Skeletal muscle tissue (tissue), 4 donors: Measurements from ENCODE around the gene MAP4K3. TPM values are rescaled to one million over a fixed set of nuclear protein-coding genes. Genes with fewer than 3 reads are reported as not detected.
"Not testable (repeated sequence)": the region's sequence is repeated elsewhere in the genome, so short reads cannot be mapped to it uniquely, and the experiment has no call there.

Experiments
- H3K27ac ChIP-seq: one replicate; pipeline ENCODE4 v1.7.0; 2013; ENCODE audit warnings: mild to moderate bottlenecking, low read depth, low read length, inconsistent platforms
- H3K27me3 ChIP-seq, 3 donors: one replicate each; pipeline ENCODE4 v1.7.0; 2013; ENCODE audit warnings: low read length in 3 of 3; ENCODE audit not compliant: control insufficient read depth in 3 of 3, insufficient read depth in 3 of 3
- H3K36me3 ChIP-seq, 3 donors: one replicate each; pipeline ENCODE4 v1.7.0; 2013; ENCODE audit warnings: low read length in 3 of 3; ENCODE audit not compliant: control insufficient read depth in 3 of 3, insufficient read depth in 3 of 3
- H3K4me1 ChIP-seq, 3 donors: one replicate each; pipeline ENCODE4 v1.7.0; 2013; ENCODE audit warnings: low read length in 3 of 3, mild to moderate bottlenecking in 3 of 3; ENCODE audit not compliant: control insufficient read depth in 3 of 3, insufficient read depth in 3 of 3
- H3K4me3 ChIP-seq, 3 donors: one replicate each; pipeline ENCODE4 v1.7.0; 2013; ENCODE audit warnings: low read length in 3 of 3
- H3K9ac ChIP-seq, 3 donors: one replicate each; pipeline ENCODE4 v1.7.0; 2013; ENCODE audit warnings: low read length in 3 of 3, mild to moderate bottlenecking in 3 of 3, moderate library complexity in 2 of 3, low read depth in 1 of 3
- H3K9me3 ChIP-seq, 3 donors: one replicate each; pipeline ENCODE4 v1.7.0; 2013; ENCODE audit warnings: low read length in 3 of 3; ENCODE audit not compliant: control insufficient read depth in 3 of 3
- total RNA-seq: library from RNA; depleted of rRNA; stranded (reverse); fragments of >200 nt; gene quantifications from one replicate; pipeline ENCODE4 v1.2.3, GENCODE V29; 2014
- donor health status: Osteomylitis.

The MAP4K3 gene
- total RNA-seq, 1 donor from 2014 or later, result 59.5 TPM

DNA sequence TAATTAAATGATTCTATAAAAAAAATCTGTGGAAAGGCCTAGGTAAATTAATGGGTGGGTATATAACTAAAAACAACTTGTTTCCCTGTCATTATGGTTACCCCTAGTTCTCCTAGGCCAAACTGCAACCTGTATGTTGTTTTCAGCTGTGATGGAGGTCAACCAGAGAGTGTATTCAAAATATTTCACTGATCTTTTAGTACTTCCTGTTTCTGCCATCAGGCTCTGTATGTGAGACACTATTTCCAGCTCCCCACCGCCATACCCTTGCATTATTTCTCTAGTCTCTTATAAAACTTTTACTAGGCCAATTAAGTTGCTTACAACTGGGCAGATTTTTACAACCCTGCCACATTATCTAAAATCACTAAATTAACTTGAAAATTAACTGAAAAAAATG is 172.4 kb downstream of the MAP4K3 start:
- Histone ChIP-seq H3K9me3 (no peaks in the 10 kb centered on the region), H3K4me3 (no peak overlapping the region), H3K27ac (no peak overlapping the region), H3K36me3 (peaks cover 15 to 24% (median 23%) of the 10 kb centered on the region in 3 donors), H3K9ac (no peak overlapping the region), H3K4me1 (no peaks in the 10 kb centered on the region), H3K27me3 (no peaks in the 10 kb centered on the region)

DNA sequence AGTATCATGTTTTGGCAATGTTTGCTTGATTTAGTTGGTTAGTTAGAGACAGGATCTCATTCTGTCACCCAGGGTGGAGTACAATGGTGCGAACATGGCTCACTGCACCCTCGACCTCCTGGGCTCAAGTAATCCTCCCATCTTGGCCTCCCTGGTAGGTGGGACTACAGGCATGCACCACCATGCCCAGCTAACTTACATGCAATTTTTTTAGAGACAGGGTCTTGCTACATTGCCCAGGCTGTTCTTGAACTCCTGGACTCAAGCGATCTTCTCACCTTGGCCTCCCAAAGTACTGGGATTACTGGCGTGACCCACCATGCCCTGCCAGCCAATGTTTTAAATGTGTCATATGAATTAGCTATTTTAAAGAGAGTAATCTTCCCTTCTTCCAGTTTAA is 177.0 kb downstream of the MAP4K3 start:
- no peaks in the 10 kb centered on the region for H3K27me3 ChIP-seq
- no peaks in the 10 kb centered on the region for H3K4me1 ChIP-seq
- H3K27ac ChIP-seq, result no peak overlapping the region
- peaks cover 26 to 38% (median 35%) of the 10 kb centered on the region in 3 donors for H3K36me3 ChIP-seq
- H3K9me3 ChIP-seq, result no peaks in the 10 kb centered on the region
- H3K4me3 ChIP-seq, result no peak overlapping the region
- H3K9ac ChIP-seq, result no peak overlapping the region

- H3K36me3 ChIP-seq, result peaks cover 34 to 61% (median 61%) of the 10 kb centered on the region in 3 donors
These were observed 181.0 kb downstream of the MAP4K3 start for GRCh38 chr2:39256040-39256439.

GRCh38 chr2:39252888-39253518 is 184.1 kb downstream of the MAP4K3 start:
- Histone ChIP-seq H3K27ac (no peak overlapping the region), H3K4me3 (no peak overlapping the region), H3K36me3 (peaks cover 28 to 57% (median 57%) of the 10 kb centered on the region in 3 donors), H3K4me1 (no peaks in the 10 kb centered on the region), H3K9ac (no peak overlapping the region), H3K9me3 (no peaks in the 10 kb centered on the region), H3K27me3 (no peaks in the 10 kb centered on the region)

More at GRCh38 chr2:39256040-39256439, 181.0 kb downstream of the MAP4K3 start:
- H3K27me3 ChIP-seq, result no peaks in the 10 kb centered on the region
- no peak overlapping the region for H3K27ac ChIP-seq
- no peak overlapping the region for H3K4me3 ChIP-seq
- no peak overlapping the region for H3K9ac ChIP-seq
- H3K4me1 ChIP-seq, result no peaks in the 10 kb centered on the region
- no peaks in the 10 kb centered on the region for H3K9me3 ChIP-seq

DNA sequence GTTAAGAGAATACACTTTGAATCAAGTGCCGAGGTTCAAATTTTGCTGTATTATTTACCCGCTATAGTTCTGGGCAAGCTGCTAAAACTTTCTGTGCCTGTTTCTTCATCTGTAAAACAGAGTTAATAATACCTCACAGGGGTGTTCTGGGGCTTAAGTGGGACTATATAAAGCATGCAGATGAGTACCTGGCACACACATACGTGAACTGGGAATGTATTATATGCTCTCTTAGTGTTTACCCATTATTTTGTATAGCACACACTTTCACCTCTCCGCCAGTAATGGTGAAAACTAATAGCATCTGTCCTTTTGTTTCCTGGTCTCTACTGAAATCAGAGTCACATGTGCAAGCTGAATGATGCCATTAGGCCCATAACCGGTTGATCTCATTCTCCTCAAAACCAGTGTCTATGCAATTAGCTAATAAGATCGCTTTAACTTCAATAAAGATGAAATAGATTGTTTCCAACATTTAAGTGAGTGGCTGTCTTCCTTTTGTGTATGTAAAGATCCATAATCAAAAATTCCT is 189.5 kb downstream of the MAP4K3 start:
- Histone ChIP-seq H3K4me3 (no peak overlapping the region), H3K4me1 (no peaks in the 10 kb centered on the region), H3K9me3 (no peaks in the 10 kb centered on the region), H3K9ac (no peak overlapping the region), H3K27ac (no peak overlapping the region), H3K36me3 (peaks cover 17 to 29% (median 23%) of the 10 kb centered on the region in 3 donors), H3K27me3 (no peaks in the 10 kb centered on the region)

GRCh38 chr2:39246382-39246980 is 190.6 kb downstream of the MAP4K3 start:
- no peak overlapping the region for H3K4me3 ChIP-seq
- no peak overlapping the region for H3K9ac ChIP-seq
- H3K27ac ChIP-seq, result no peak overlapping the region
- H3K4me1 ChIP-seq, result no peaks in the 10 kb centered on the region
- H3K9me3 ChIP-seq, result no peaks in the 10 kb centered on the region
- H3K36me3 ChIP-seq, result peaks cover 11 to 20% (median 14%) of the 10 kb centered on the region in 3 donors
- no peaks in the 10 kb centered on the region for H3K27me3 ChIP-seq

GRCh38 chr2:39244963-39245625 is 192.0 kb downstream of the MAP4K3 start:
- H3K36me3 ChIP-seq, H3K4me1 ChIP-seq, H3K9ac ChIP-seq, H3K27ac ChIP-seq, H3K4me3 ChIP-seq, H3K27me3 ChIP-seq, H3K9me3 ChIP-seq: not testable (repeated sequence)

- not testable (repeated sequence) for H3K27me3 ChIP-seq, H3K4me1 ChIP-seq, H3K9me3 ChIP-seq, H3K9ac ChIP-seq, H3K36me3 ChIP-seq, H3K27ac ChIP-seq, H3K4me3 ChIP-seq
These were observed 192.7 kb downstream of the MAP4K3 start for GRCh38 chr2:39244241-39244862.

DNA sequence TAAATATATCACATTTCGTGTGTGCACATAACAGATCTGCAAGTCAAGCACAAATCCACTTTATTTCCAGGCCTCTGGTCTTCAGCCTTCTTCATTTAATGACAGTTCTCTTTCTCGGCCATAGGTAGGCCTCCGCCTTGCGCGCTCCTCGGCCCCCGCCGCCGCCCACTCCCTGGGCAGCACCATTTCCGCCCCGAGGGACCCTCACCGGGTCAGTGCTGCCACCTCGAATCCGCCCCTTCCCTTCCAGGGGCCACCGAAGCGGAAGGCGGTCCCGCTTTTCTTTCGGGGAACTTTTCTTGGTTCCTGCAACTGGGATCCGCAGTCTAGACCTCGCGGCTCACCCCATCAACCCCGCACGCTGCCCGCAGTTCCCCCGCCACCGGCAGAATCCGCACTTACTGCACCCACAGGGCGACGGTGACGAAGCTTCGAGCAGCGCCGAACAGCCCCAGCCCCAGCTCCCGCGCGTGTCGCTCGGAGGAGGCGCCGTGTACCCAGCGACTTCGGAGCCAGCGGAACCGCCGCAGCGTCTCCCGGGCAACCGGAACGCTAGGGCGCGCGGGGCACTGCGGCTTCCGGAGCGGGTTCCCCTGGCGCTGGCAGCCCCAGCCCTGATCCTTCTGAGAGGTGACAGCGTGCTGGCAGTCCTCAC is 193.5 kb downstream of the MAP4K3 start, which contains the start of gene CDKL4:
CDKL4 (minus strand) TSS at position 502 of the 655 bp plus-strand sequence.
- H3K9me3 ChIP-seq, result no peaks in the 10 kb centered on the region
- no peaks in the 10 kb centered on the region for H3K4me1 ChIP-seq
- H3K4me3 ChIP-seq, result peak within 1 kb of the TSS in 1 of 3 donors; percentile 13
- peaks cover 1 to 2% (median 2%) of the 10 kb centered on the region in 3 donors for H3K36me3 ChIP-seq
- no peak within 1 kb of the TSS for H3K27ac ChIP-seq
- no peaks in the 10 kb centered on the region for H3K27me3 ChIP-seq
- no peak within 1 kb of the TSS for H3K9ac ChIP-seq
